Measurements from ENCODE around the gene KREMEN2.

- TF ChIP-seq CTCF (IDR thresholded peaks at IDR 0.05; ENCODE audit: insufficient read depth, low read depth, low read length) (no peak), EZH2 (IDR thresholded peaks at IDR 0.05; ENCODE audit: insufficient read depth, low read length) (no peak)
Observed at GRCh38 chr16:2942045-2942444, 22.0 kb upstream of the KREMEN2 start.
